Hematopoietic multipotent progenitor cell treated with erythropoietin and hydrocortisone succinate and interleukin-3 and kit ligand, for 8 days (in vitro differentiated cells): Measurements from ENCODE around the gene DHDH.
A peak's percentile ranks its signal among the peaks of the same experiment; 100 is the strongest.
"Not testable (repeated sequence)": the region's sequence is repeated elsewhere in the genome, so short reads cannot be mapped to it uniquely, and the experiment has no call there.

Experiments used
- DNase-seq: peaks from one replicate; pipeline ENCODE4 v3.0.0-alpha.2; 2015

Gene DHDH

GRCh38 chr19:48918071-48918470 is 15.4 kb upstream of the DHDH start:
- DNase-seq, result no peak

GRCh38 chr19:48918801-48919247 is 14.7 kb upstream of the DHDH start:
- peak; percentile 39 for DNase-seq

- DNase-seq, result not testable (repeated sequence)
These were observed 14.2 kb upstream of the DHDH start for GRCh38 chr19:48919271-48919670.

GRCh38 chr19:48920949-48921348 is 12.6 kb upstream of the DHDH start:
- DNase-seq, result no peak

GRCh38 chr19:48921721-48922500 is 11.6 kb upstream of the DHDH start:
- DNase-seq, result no peak

GRCh38 chr19:48922548-48923490 is 10.7 kb upstream of the DHDH start:
- DNase-seq, result no peak

GRCh38 chr19:48925240-48925843 is 8.2 kb upstream of the DHDH start:
- no peak for DNase-seq

- not testable (repeated sequence) for DNase-seq
These were observed 7.6 kb upstream of the DHDH start for GRCh38 chr19:48925890-48926289.

GRCh38 chr19:48926909-48927308 is 6.6 kb upstream of the DHDH start:
- peak; percentile 59 for DNase-seq

GRCh38 chr19:48927692-48928091 is 5.8 kb upstream of the DHDH start:
- not testable (repeated sequence) for DNase-seq

- DNase-seq, result peak; percentile 45
These were observed 5.1 kb upstream of the DHDH start for GRCh38 chr19:48928164-48929025.

GRCh38 chr19:48934837-48935236 is 1.3 kb downstream of the DHDH start:
- no peak for DNase-seq

- no peak for DNase-seq
These were observed 2.4 kb downstream of the DHDH start for GRCh38 chr19:48935864-48936263.

- no peak for DNase-seq
These were observed 4.8 kb downstream of the DHDH start for GRCh38 chr19:48938256-48938655.

- no peak for DNase-seq
These were observed 7.4 kb downstream of the DHDH start for GRCh38 chr19:48940902-48941301.

GRCh38 chr19:48943081-48943480 is 9.6 kb downstream of the DHDH start:
- DNase-seq, result no peak

GRCh38 chr19:48945415-48945814 is 11.9 kb downstream of the DHDH start:
- DNase-seq, result no peak

- no peak for DNase-seq
These were observed 12.3 kb downstream of the DHDH start for GRCh38 chr19:48945817-48946216.

- no peak for DNase-seq
These were observed 13.2 kb downstream of the DHDH start for GRCh38 chr19:48946463-48947257.

- no peak for DNase-seq
These were observed 13.7 kb downstream of the DHDH start for GRCh38 chr19:48947258-48947542.

- DNase-seq, result no peak
These were observed 16.7 kb downstream of the DHDH start for GRCh38 chr19:48950159-48950558.
